GM13976 (cell line): ENCODE results near the gene PPP4R2.

ENCODE experiments used
- DNase-seq: peaks from one replicate; pipeline ENCODE4 v3.0.0; 2012; ENCODE audit warnings: low spot score
- CTCF ChIP-seq: IDR thresholded peaks from 2 replicates; pipeline ENCODE4 v1.5.1; 2012; ENCODE audit warnings: borderline replicate concordance, mild to moderate bottlenecking; ENCODE audit not compliant: insufficient read depth; ENCODE audit errors: extremely low read depth, missing control alignments, control extremely low read depth
- in situ Hi-C: fragments of 300-500 bp; cut with MboI; formaldehyde crosslinking; loops from one replicate; pipeline ENCODE4 v1.12.0; 2022; ENCODE audit warnings: low sequenced_read_pairs, mixed read lengths, inconsistent platforms; ENCODE audit not compliant: unreplicated experiment

PPP4R2 gene

GRCh38 chr3:73096169-73096568 lies 99.6 kb downstream of the PPP4R2 start:
- no peak for TF ChIP-seq CTCF
- no peak for DNase-seq
- in situ Hi-C loops, result loop anchor here (25.0 kb wide), 2 partner anchors 434 to 1384 kb away; no protein-coding TSS in a partner anchor

- in situ Hi-C loops, result loop anchor here (25.0 kb wide), 2 partner anchors 436 to 1386 kb away; no protein-coding TSS in a partner anchor
- no peak for DNase-seq
- TF ChIP-seq CTCF, result no peak
Measured at GRCh38 chr3:73098026-73098425, 101.4 kb downstream of the PPP4R2 start.

- no peak for TF ChIP-seq CTCF
- in situ Hi-C loops, result loop anchor here (25.0 kb wide), 2 partner anchors 437 to 1387 kb away; no protein-coding TSS in a partner anchor
- no peak for DNase-seq
Measured at GRCh38 chr3:73098873-73099272, 102.3 kb downstream of the PPP4R2 start.

GRCh38 chr3:73100741-73101559 lies 104.3 kb downstream of the PPP4R2 start:
- DNase-seq, result peak; percentile 90
- in situ Hi-C loops, result loop anchor here (10.0 kb wide), 2 partner anchors 334 to 394 kb away; no protein-coding TSS in a partner anchor
- TF ChIP-seq CTCF, result peak; percentile 84

- no peak for DNase-seq
- in situ Hi-C loops, result loop anchor here (10.0 kb wide), 2 partner anchors 333 to 393 kb away; no protein-coding TSS in a partner anchor
- TF ChIP-seq CTCF, result no peak
Measured at GRCh38 chr3:73101881-73102280, 105.3 kb downstream of the PPP4R2 start.

GRCh38 chr3:73107215-73107614 lies 110.6 kb downstream of the PPP4R2 start:
- in situ Hi-C loops, result loop anchor here (10.0 kb wide), 2 partner anchors 328 to 388 kb away; no protein-coding TSS in a partner anchor
- TF ChIP-seq CTCF, result no peak
- DNase-seq, result no peak
